Testis (tissue), 3 donors: ENCODE measurements around the gene VOPP1. TPM values are rescaled to one million over a fixed set of nuclear protein-coding genes. Genes with fewer than 3 reads are reported as not detected.

Source experiments
- DNase-seq: peaks from one replicate; pipeline ENCODE4 v3.0.0-alpha.2; 2019
- H3K27ac ChIP-seq, 2 donors: fragments of 200-600 bp; sonication (generic); one replicate each; pipeline ENCODE4 v1.5.1; 2019
- H3K27me3 ChIP-seq: fragments of 200-600 bp; sonication (generic); one replicate; pipeline ENCODE4 v1.5.1; 2019
- H3K36me3 ChIP-seq: fragments of 200-600 bp; sonication (generic); one replicate; pipeline ENCODE4 v1.5.1; 2017; ENCODE audit warnings: low read depth; ENCODE audit errors: missing control alignments
- H3K4me1 ChIP-seq: fragments of 200-600 bp; sonication (generic); one replicate; pipeline ENCODE4 v1.5.1; 2019
- H3K4me3 ChIP-seq, 2 donors: fragments of 200-600 bp; sonication (generic); one replicate each; pipeline ENCODE4 v1.5.1; 2017 to 2019
- H3K9me3 ChIP-seq: fragments of 200-600 bp; sonication (generic); one replicate; pipeline ENCODE4 v1.5.1; 2017
- POLR2A ChIP-seq: fragments of 450-650 bp; IDR thresholded peaks from one replicate; pipeline ENCODE4 v1.6.1; 2017; ENCODE audit warnings: antibody characterized with exemption, mild to moderate bottlenecking, moderate library complexity
- WGBS, 2 donors: methylation state at CpG; one replicate each; pipeline ENCODE4 v1.1.5; 2018; 5-methylcytosine and 5-hydroxymethylcytosine counted together
- intact Hi-C: fragments of 100-400 bp; cut with DNase I; formaldehyde crosslinking; loops from one replicate; pipeline ENCODE4 v1.15.1; 2023; ENCODE audit warnings: low total_unique reads
- polyA plus RNA-seq: library from polyadenylated mRNA; stranded (reverse); fragments of 350-450 nt; fragmentation: Illumina TruSeq; extraction: RNeasy Lipid Tissue Mini Kit (QIAGEN cat#74804); gene quantifications from one replicate; pipeline ENCODE4 v1.2.3, GENCODE V29; 2014; ENCODE audit warnings: low read depth, low replicate concordance; ENCODE audit not compliant: insufficient read depth
- total RNA-seq, 2 donors: library from RNA; depleted of rRNA; stranded (reverse); fragments of >200 nt; gene quantifications; one replicate each; pipeline ENCODE4 v1.2.3, GENCODE V29; 2016
- TF ChIP-seq, protein P1 (sequence below), 3 experiments: fragments of 450-650 bp in 2 of 3; fragments of 200-600 bp in 1 of 3; sonication (generic) in 1 of 3; IDR thresholded peaks; one replicate each; pipeline ENCODE4 v1.5.1; 2016 to 2019; ENCODE audit warnings: antibody characterized with exemption in 3 of 3, mild to moderate bottlenecking in 2 of 3, moderate library complexity in 1 of 3

Gene VOPP1
- total and polyA plus RNA-seq, 3 donors from 2014 or later = 25.0 to 29.3 (median 26.6) TPM

DNA sequence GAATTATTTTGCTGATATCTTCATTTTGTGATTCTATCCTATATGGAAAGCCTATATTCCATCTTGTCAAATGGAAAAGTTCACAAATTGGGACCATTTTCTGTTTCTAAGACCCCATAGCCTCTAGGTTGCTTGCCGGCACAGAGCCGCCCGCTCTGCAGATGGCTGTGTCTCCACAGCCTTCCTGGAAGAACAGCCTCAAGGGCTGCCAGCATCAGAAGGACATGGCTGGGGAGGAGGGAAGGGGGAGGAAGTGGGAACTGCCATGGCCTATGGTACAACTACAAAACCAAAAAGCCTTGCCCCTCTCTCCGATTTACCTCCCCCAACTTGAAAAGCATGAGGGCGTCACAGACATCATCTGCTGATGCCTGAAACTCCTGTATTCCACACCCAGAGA is 131.3 kb downstream of the VOPP1 start:
- Histone ChIP-seq H3K4me1 (no peaks in the 10 kb centered on the region), H3K27me3 (no peaks in the 10 kb centered on the region), H3K4me3 (no peak overlapping the region), H3K27ac (no peak overlapping the region), H3K36me3 (no peaks in the 10 kb centered on the region), H3K9me3 (no peaks in the 10 kb centered on the region)
- 96 to 98% methylated on average over 5 of the region's 5 CpGs for WGBS, 2 donors
- TF ChIP-seq, protein P1, sequence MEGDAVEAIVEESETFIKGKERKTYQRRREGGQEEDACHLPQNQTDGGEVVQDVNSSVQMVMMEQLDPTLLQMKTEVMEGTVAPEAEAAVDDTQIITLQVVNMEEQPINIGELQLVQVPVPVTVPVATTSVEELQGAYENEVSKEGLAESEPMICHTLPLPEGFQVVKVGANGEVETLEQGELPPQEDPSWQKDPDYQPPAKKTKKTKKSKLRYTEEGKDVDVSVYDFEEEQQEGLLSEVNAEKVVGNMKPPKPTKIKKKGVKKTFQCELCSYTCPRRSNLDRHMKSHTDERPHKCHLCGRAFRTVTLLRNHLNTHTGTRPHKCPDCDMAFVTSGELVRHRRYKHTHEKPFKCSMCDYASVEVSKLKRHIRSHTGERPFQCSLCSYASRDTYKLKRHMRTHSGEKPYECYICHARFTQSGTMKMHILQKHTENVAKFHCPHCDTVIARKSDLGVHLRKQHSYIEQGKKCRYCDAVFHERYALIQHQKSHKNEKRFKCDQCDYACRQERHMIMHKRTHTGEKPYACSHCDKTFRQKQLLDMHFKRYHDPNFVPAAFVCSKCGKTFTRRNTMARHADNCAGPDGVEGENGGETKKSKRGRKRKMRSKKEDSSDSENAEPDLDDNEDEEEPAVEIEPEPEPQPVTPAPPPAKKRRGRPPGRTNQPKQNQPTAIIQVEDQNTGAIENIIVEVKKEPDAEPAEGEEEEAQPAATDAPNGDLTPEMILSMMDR (IDR thresholded peaks at IDR 0.05) = no peak
- no peak for TF ChIP-seq POLR2A
- intact Hi-C loops = no loop called here
- no peak for DNase-seq

GRCh38 chr7:55440040-55440690 is 132.1 kb downstream of the VOPP1 start:
- H3K9me3 ChIP-seq = no peaks in the 10 kb centered on the region
- 86 to 88% methylated on average over 7 to 13 of the region's 13 CpGs for WGBS, 2 donors
- intact Hi-C loops = no loop called here
- no peaks in the 10 kb centered on the region for H3K4me1 ChIP-seq
- H3K27ac ChIP-seq = no peak overlapping the region
- H3K36me3 ChIP-seq = no peaks in the 10 kb centered on the region
- H3K4me3 ChIP-seq = no peak overlapping the region
- no peaks in the 10 kb centered on the region for H3K27me3 ChIP-seq
- DNase-seq = no peak
- no peak for TF ChIP-seq POLR2A
- TF ChIP-seq, protein P1 (IDR thresholded peaks at IDR 0.05) = no peak

- Histone ChIP-seq H3K4me1 (no peaks in the 10 kb centered on the region), H3K36me3 (no peaks in the 10 kb centered on the region), H3K4me3 (no peak overlapping the region), H3K27me3 (no peaks in the 10 kb centered on the region), H3K27ac (no peak overlapping the region), H3K9me3 (no peaks in the 10 kb centered on the region)
- DNase-seq = no peak
- WGBS, 2 donors = 81 to 84% methylated on average over 10 of the region's 10 CpGs
- TF ChIP-seq POLR2A = no peak
- TF ChIP-seq, protein P1 (IDR thresholded peaks at IDR 0.05) = no peak
- intact Hi-C loops = no loop called here
Observed at GRCh38 chr7:55439627-55440026, 132.7 kb downstream of the VOPP1 start.

DNA sequence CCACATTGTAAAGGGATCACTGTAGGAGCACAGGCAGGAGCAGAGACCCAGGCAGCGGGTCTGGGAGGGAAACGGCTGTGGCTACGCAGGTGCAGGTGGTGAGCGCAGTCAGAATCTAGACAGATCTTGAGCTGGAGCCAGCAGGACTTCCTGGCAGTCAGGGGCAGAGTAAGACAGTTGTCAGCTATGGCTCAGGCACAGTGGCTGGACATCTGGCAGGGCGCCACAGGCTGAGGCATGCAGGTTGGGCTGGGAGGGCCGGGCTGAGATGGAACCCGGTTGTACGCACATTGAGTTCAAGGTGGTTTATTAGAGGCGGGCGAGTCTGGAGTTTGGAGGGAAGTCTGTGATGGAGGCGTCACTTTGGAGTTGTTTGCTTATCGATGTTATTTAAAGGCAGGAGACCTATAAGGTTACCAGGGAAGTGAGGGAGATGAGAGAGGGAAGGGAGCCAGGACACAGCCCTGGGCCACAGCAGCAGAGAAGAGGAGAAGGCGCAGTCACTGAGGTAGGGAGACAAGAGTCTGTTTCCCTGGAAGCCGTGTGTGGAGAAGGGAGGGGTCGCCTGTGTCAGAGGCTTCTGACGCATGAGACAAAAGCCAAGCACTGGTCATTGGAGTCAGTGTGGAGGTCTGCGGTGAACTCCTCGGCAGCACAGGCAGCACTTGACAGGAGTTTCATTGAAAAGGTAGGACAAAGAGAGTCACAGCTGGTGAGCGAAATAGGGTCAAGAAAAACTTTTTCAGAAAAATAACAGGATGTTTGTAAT is 133.4 kb downstream of the VOPP1 start:
- Histone ChIP-seq H3K4me3 (no peak overlapping the region), H3K27ac (no peak overlapping the region)
- intact Hi-C loops = no loop called here

More for the DNA sequence above, 133.4 kb downstream of the VOPP1 start:
- WGBS, 2 donors = 80 to 83% methylated on average over 19 of the region's 19 CpGs
- DNase-seq = no peak
- no peak for TF ChIP-seq POLR2A
- TF ChIP-seq, protein P1 (IDR thresholded peaks at IDR 0.05) = no peak
- Histone ChIP-seq H3K36me3 (no peaks in the 10 kb centered on the region), H3K27me3 (no peaks in the 10 kb centered on the region), H3K9me3 (no peaks in the 10 kb centered on the region), H3K4me1 (no peaks in the 10 kb centered on the region)
